GM23338 (cell line): ENCODE data around the gene INPP5K. TPM values are rescaled to one million over a fixed set of nuclear protein-coding genes. Genes with fewer than 3 reads are reported as not detected.

Source experiments
- ATAC-seq: fragments of 200-7000 bp; cut with Tn5 transposase; 3 replicates; pipeline ENCODE4 v1.9.1; 2020
- DNase-seq: peaks from one replicate; pipeline ENCODE4 v3.0.0-alpha.2; 2015; ENCODE audit warnings: low spot score
- H2AFZ ChIP-seq: fragments of 200-600 bp; sonication (generic); 2 replicates; pipeline ENCODE4 v1.8.0; 2016; ENCODE audit warnings: antibody characterized with exemption, mild to moderate bottlenecking, moderate library complexity
- H3F3A ChIP-seq: fragments of 200-600 bp; sonication (generic); replicated peaks from 2 replicates; pipeline ENCODE4 v1.8.0; 2017; ENCODE audit warnings: antibody characterized with exemption, mixed run types, low read depth
- H3K27ac ChIP-seq: fragments of 200-600 bp; sonication (generic); 2 replicates; pipeline ENCODE4 v1.6.1; 2016; ENCODE audit warnings: low read depth
- H3K27me3 ChIP-seq: fragments of 200-600 bp; sonication (generic); 2 replicates; pipeline ENCODE4 v1.8.0; 2016; ENCODE audit warnings: mild to moderate bottlenecking, mixed run types, moderate library complexity; ENCODE audit not compliant: insufficient read depth
- H3K36me3 ChIP-seq: fragments of 200-600 bp; sonication (generic); 2 replicates; pipeline ENCODE4 v1.8.0; 2016; ENCODE audit warnings: mild to moderate bottlenecking; ENCODE audit not compliant: insufficient read depth
- H3K4me1 ChIP-seq: fragments of 200-600 bp; sonication (generic); 2 replicates; pipeline ENCODE4 v1.8.0; 2016; ENCODE audit warnings: mild to moderate bottlenecking, moderate library complexity; ENCODE audit not compliant: insufficient read depth
- H3K4me2 ChIP-seq: fragments of 200-600 bp; sonication (generic); 2 replicates; pipeline ENCODE4 v1.7.1; 2017; ENCODE audit warnings: mixed run types
- H3K4me3 ChIP-seq: fragments of 200-600 bp; sonication (generic); 2 replicates; pipeline ENCODE4 v1.6.1; 2016; ENCODE audit warnings: mixed run types
- H3K79me2 ChIP-seq: fragments of 200-600 bp; sonication (generic); replicated peaks from 2 replicates; pipeline ENCODE4 v1.8.0; 2017; ENCODE audit warnings: mild to moderate bottlenecking; ENCODE audit not compliant: insufficient read depth
- H3K9me2 ChIP-seq: fragments of 200-600 bp; sonication (generic); 2 replicates; pipeline ENCODE4 v1.8.0; 2017; ENCODE audit not compliant: insufficient read depth
- H4K20me1 ChIP-seq: fragments of 200-600 bp; sonication (generic); replicated peaks from 2 replicates; pipeline ENCODE4 v1.8.0; 2017; ENCODE audit warnings: mild to moderate bottlenecking; ENCODE audit not compliant: insufficient read depth
- H3K27ac Mint-ChIP-seq: 2 replicates; pipeline ENCODE4 v1.8.0; 2020; ENCODE audit warnings: inconsistent platforms, mild to moderate bottlenecking, moderate library complexity, mixed read lengths
- H3K27me3 Mint-ChIP-seq: 3 replicates; pipeline ENCODE4 v1.8.0; 2022; ENCODE audit warnings: low read depth, mild to moderate bottlenecking, moderate library complexity, mixed read lengths, inconsistent platforms; ENCODE audit not compliant: insufficient read depth, poor library complexity
- H3K36me3 Mint-ChIP-seq: 3 replicates; pipeline ENCODE4 v1.8.0; 2021; ENCODE audit warnings: low read depth, mild to moderate bottlenecking, inconsistent platforms, moderate library complexity, mixed read lengths
- H3K4me1 Mint-ChIP-seq: 3 replicates; pipeline ENCODE4 v1.8.0; 2020; ENCODE audit warnings: mild to moderate bottlenecking, inconsistent platforms, mixed read lengths
- H3K4me3 Mint-ChIP-seq: 3 replicates; pipeline ENCODE4 v1.8.0; 2021; ENCODE audit warnings: moderate library complexity, mild to moderate bottlenecking, inconsistent platforms, mixed read lengths
- H3K9me3 Mint-ChIP-seq: 3 replicates; pipeline ENCODE4 v1.8.0; 2020; ENCODE audit warnings: moderate library complexity, mild to moderate bottlenecking, inconsistent platforms, mixed read lengths
- CREB1 ChIP-seq: fragments of 250-450 bp; sonication (Bioruptor Pico); IDR thresholded peaks from 2 replicates; pipeline ENCODE4 v1.5.0; 2020; ENCODE audit warnings: low read depth, mild to moderate bottlenecking, moderate library complexity
- EZH2 ChIP-seq: fragments of 200-600 bp; sonication (generic); IDR thresholded peaks from one replicate; pipeline ENCODE4 v1.8.0; 2017; ENCODE audit warnings: antibody characterized with exemption, mild to moderate bottlenecking, low read depth; ENCODE audit not compliant: unreplicated experiment
- EZH2phosphoT487 ChIP-seq: fragments of 200-600 bp; sonication (generic); IDR thresholded peaks from one replicate; pipeline ENCODE4 v1.8.1; 2018; ENCODE audit warnings: antibody characterized with exemption; ENCODE audit not compliant: unreplicated experiment
- JUNB ChIP-seq: IDR thresholded peaks from one replicate; pipeline ENCODE4 v1.6.1; 2016; ENCODE audit warnings: antibody characterized with exemption; ENCODE audit not compliant: unreplicated experiment
- NANOG ChIP-seq: IDR thresholded peaks from 2 replicates; pipeline ENCODE4 v1.6.1; 2016; ENCODE audit warnings: antibody characterized with exemption, borderline replicate concordance
- POLR2AphosphoS5 ChIP-seq: IDR thresholded peaks from 2 replicates; pipeline ENCODE4 v1.6.1; 2016; ENCODE audit warnings: antibody characterized with exemption, low read depth
- STAT1 ChIP-seq: IDR thresholded peaks from one replicate; pipeline ENCODE4 v1.6.1; 2016; ENCODE audit warnings: antibody characterized with exemption; ENCODE audit not compliant: unreplicated experiment
- ZNF114 ChIP-seq: fragments of 250-450 bp; sonication (Bioruptor Pico); IDR thresholded peaks from 2 replicates; pipeline ENCODE4 v1.5.0; 2020; ENCODE audit warnings: mild to moderate bottlenecking, moderate library complexity
- ZNF331 ChIP-seq: fragments of 250-450 bp; sonication (Bioruptor Pico); IDR thresholded peaks from 2 replicates; pipeline ENCODE4 v1.5.0; 2020; ENCODE audit warnings: low read depth, mild to moderate bottlenecking, moderate library complexity
- polyA plus RNA-seq: library from polyadenylated mRNA; unstranded; fragments of >200 nt; fragmentation: Nextera tagmentation; extraction: Ambion mirVana; gene quantifications from 2 replicates; pipeline ENCODE4 v1.2.1, GENCODE V29; 2016
- total RNA-seq: library from RNA; depleted of rRNA; stranded (reverse); fragments of >200 nt; shearing (Covaris generic); gene quantifications from 2 replicates; pipeline ENCODE4 v1.2.3, GENCODE V29; 2014
- TF ChIP-seq, protein P1 (sequence below): IDR thresholded peaks from 2 replicates; pipeline ENCODE4 v1.6.1; 2016; ENCODE audit warnings: antibody characterized with exemption
- TF ChIP-seq, protein P2 (sequence below): IDR thresholded peaks from one replicate; pipeline ENCODE4 v1.6.1; 2018; ENCODE audit warnings: antibody characterized with exemption; ENCODE audit not compliant: unreplicated experiment
- TF ChIP-seq, protein P3 (sequence below): fragments of 250-450 bp; sonication (Bioruptor Pico); IDR thresholded peaks from 2 replicates; pipeline ENCODE4 v1.5.0; 2020; ENCODE audit warnings: mild to moderate bottlenecking, moderate library complexity
- TF ChIP-seq, protein P4 (sequence below), 2 experiments: fragments of 200-600 bp in 1 of 2; sonication (generic) in 1 of 2; conservative IDR thresholded peaks; 2 replicates each; pipeline versions ENCODE4 v1.5.1 to v1.6.1; 2016 to 2017; ENCODE audit warnings: antibody characterized with exemption in 2 of 2, low read depth in 2 of 2, mild to moderate bottlenecking in 2 of 2, moderate library complexity in 1 of 2

The INPP5K gene
- total and polyA plus RNA-seq, 2 experiments from 2014 or later: 8.4 to 29.7 TPM

DNA sequence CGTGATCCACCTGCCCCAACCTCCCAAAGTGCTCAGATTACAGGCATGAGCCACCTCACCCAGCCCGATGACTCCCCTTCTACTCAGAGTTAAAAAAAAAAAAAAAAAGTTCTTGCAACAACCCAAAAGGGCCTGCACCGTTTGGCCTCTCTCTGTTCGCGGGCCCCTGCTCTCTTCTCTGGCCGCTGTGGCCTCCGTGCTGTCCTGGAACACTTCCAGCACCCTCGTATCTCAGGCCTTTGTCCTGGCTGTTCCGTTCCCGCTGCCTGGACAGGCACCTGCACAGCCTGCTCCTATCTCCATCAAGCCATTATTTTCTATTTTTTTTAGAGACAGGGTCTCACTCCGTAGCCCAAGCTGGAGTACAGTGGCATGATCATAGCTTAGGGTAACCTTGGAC is 34.7 kb downstream of the INPP5K start:
- H3K4me3 Mint-ChIP-seq: no peak overlapping the region; the same call in 2 of the 3 replicates
- Histone ChIP-seq H3K27ac (no peak overlapping the region), H4K20me1 (no peaks in the 10 kb centered on the region; the same call in 1 of the 2 replicates), H3K4me1 (peaks cover 7% of the 10 kb centered on the region; the same call in 1 of the 2 replicates), H3K4me3 (no peak overlapping the region), H3K79me2 (no peaks in the 10 kb centered on the region), H3K27me3 (peaks cover 9% of the 10 kb centered on the region), H3K36me3 (no peaks in the 10 kb centered on the region), H2AFZ (no peak overlapping the region), H3F3A (peaks cover 14% of the 10 kb centered on the region; the same call in 1 of the 2 replicates), H3K9me2 (no peaks in the 10 kb centered on the region), H3K4me2 (no peak overlapping the region)
- TF ChIP-seq, protein P1, sequence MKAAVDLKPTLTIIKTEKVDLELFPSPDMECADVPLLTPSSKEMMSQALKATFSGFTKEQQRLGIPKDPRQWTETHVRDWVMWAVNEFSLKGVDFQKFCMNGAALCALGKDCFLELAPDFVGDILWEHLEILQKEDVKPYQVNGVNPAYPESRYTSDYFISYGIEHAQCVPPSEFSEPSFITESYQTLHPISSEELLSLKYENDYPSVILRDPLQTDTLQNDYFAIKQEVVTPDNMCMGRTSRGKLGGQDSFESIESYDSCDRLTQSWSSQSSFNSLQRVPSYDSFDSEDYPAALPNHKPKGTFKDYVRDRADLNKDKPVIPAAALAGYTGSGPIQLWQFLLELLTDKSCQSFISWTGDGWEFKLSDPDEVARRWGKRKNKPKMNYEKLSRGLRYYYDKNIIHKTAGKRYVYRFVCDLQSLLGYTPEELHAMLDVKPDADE: no peak
- TF ChIP-seq POLR2AphosphoS5 (no peak), CREB1 (CRISPR knock-in tag) (no peak), NANOG (no peak), EZH2 (no peak), STAT1 (no peak), EZH2phosphoT487 (no peak), JUNB (no peak), ZNF331 (no peak), ZNF114 (no peak)
- TF ChIP-seq, protein P2, sequence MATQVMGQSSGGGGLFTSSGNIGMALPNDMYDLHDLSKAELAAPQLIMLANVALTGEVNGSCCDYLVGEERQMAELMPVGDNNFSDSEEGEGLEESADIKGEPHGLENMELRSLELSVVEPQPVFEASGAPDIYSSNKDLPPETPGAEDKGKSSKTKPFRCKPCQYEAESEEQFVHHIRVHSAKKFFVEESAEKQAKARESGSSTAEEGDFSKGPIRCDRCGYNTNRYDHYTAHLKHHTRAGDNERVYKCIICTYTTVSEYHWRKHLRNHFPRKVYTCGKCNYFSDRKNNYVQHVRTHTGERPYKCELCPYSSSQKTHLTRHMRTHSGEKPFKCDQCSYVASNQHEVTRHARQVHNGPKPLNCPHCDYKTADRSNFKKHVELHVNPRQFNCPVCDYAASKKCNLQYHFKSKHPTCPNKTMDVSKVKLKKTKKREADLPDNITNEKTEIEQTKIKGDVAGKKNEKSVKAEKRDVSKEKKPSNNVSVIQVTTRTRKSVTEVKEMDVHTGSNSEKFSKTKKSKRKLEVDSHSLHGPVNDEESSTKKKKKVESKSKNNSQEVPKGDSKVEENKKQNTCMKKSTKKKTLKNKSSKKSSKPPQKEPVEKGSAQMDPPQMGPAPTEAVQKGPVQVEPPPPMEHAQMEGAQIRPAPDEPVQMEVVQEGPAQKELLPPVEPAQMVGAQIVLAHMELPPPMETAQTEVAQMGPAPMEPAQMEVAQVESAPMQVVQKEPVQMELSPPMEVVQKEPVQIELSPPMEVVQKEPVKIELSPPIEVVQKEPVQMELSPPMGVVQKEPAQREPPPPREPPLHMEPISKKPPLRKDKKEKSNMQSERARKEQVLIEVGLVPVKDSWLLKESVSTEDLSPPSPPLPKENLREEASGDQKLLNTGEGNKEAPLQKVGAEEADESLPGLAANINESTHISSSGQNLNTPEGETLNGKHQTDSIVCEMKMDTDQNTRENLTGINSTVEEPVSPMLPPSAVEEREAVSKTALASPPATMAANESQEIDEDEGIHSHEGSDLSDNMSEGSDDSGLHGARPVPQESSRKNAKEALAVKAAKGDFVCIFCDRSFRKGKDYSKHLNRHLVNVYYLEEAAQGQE: no peak
- TF ChIP-seq, protein P3, sequence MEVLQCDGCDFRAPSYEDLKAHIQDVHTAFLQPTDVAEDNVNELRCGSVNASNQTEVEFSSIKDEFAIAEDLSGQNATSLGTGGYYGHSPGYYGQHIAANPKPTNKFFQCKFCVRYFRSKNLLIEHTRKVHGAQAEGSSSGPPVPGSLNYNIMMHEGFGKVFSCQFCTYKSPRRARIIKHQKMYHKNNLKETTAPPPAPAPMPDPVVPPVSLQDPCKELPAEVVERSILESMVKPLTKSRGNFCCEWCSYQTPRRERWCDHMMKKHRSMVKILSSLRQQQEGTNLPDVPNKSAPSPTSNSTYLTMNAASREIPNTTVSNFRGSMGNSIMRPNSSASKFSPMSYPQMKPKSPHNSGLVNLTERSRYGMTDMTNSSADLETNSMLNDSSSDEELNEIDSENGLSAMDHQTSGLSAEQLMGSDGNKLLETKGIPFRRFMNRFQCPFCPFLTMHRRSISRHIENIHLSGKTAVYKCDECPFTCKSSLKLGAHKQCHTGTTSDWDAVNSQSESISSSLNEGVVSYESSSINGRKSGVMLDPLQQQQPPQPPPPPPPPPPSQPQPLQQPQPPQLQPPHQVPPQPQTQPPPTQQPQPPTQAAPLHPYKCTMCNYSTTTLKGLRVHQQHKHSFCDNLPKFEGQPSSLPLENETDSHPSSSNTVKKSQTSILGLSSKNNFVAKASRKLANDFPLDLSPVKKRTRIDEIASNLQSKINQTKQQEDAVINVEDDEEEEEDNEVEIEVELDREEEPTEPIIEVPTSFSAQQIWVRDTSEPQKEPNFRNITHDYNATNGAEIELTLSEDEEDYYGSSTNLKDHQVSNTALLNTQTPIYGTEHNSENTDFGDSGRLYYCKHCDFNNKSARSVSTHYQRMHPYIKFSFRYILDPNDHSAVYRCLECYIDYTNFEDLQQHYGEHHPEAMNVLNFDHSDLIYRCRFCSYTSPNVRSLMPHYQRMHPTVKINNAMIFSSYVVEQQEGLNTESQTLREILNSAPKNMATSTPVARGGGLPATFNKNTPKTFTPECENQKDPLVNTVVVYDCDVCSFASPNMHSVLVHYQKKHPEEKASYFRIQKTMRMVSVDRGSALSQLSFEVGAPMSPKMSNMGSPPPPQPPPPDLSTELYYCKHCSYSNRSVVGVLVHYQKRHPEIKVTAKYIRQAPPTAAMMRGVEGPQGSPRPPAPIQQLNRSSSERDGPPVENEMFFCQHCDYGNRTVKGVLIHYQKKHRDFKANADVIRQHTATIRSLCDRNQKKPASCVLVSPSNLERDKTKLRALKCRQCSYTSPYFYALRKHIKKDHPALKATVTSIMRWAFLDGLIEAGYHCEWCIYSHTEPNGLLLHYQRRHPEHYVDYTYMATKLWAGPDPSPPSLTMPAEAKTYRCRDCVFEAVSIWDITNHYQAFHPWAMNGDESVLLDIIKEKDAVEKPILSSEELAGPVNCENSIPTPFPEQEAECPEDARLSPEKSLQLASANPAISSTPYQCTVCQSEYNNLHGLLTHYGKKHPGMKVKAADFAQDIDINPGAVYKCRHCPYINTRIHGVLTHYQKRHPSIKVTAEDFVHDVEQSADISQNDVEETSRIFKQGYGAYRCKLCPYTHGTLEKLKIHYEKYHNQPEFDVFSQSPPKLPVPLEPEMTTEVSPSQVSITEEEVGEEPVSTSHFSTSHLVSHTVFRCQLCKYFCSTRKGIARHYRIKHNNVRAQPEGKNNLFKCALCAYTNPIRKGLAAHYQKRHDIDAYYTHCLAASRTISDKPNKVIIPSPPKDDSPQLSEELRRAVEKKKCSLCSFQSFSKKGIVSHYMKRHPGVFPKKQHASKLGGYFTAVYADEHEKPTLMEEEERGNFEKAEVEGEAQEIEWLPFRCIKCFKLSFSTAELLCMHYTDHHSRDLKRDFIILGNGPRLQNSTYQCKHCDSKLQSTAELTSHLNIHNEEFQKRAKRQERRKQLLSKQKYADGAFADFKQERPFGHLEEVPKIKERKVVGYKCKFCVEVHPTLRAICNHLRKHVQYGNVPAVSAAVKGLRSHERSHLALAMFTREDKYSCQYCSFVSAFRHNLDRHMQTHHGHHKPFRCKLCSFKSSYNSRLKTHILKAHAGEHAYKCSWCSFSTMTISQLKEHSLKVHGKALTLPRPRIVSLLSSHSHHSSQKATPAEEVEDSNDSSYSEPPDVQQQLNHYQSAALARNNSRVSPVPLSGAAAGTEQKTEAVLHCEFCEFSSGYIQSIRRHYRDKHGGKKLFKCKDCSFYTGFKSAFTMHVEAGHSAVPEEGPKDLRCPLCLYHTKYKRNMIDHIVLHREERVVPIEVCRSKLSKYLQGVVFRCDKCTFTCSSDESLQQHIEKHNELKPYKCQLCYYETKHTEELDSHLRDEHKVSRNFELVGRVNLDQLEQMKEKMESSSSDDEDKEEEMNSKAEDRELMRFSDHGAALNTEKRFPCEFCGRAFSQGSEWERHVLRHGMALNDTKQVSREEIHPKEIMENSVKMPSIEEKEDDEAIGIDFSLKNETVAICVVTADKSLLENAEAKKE (CRISPR knock-in tag): no peak
- TF ChIP-seq, protein P4, sequence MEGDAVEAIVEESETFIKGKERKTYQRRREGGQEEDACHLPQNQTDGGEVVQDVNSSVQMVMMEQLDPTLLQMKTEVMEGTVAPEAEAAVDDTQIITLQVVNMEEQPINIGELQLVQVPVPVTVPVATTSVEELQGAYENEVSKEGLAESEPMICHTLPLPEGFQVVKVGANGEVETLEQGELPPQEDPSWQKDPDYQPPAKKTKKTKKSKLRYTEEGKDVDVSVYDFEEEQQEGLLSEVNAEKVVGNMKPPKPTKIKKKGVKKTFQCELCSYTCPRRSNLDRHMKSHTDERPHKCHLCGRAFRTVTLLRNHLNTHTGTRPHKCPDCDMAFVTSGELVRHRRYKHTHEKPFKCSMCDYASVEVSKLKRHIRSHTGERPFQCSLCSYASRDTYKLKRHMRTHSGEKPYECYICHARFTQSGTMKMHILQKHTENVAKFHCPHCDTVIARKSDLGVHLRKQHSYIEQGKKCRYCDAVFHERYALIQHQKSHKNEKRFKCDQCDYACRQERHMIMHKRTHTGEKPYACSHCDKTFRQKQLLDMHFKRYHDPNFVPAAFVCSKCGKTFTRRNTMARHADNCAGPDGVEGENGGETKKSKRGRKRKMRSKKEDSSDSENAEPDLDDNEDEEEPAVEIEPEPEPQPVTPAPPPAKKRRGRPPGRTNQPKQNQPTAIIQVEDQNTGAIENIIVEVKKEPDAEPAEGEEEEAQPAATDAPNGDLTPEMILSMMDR (conservative IDR thresholded peaks at IDR 0.05; ENCODE audit: low read depth in 2 of 2): no peak
- H3K9me3 Mint-ChIP-seq: no peaks in the 10 kb centered on the region
- H3K27me3 Mint-ChIP-seq: peaks cover 28% of the 10 kb centered on the region
- H3K27ac Mint-ChIP-seq: no peak overlapping the region
- no peak for ATAC-seq
- no peak for DNase-seq
- peaks cover 17% of the 10 kb centered on the region for H3K4me1 Mint-ChIP-seq
- H3K36me3 Mint-ChIP-seq: peaks cover 29% of the 10 kb centered on the region
